ENCODE measurements around the gene MRPL20.

The MRPL20 gene

GRCh38 chr1:1434824-1435105, 27.7 kb upstream of the MRPL20 start:
- no peaks in the 10 kb centered on the region for H3K9me3 ChIP-seq (ENCODE audit: low read length)
- H3K36me3 ChIP-seq (ENCODE audit: insufficient read depth, low read length): no peaks in the 10 kb centered on the region
- no peaks in the 10 kb centered on the region for H3K79me2 ChIP-seq (ENCODE audit: insufficient read depth, low read length)
- H3K27me3 ChIP-seq (ENCODE audit: insufficient read depth, low read length): peaks cover 7% of the 10 kb centered on the region; the same call in 1 of the 2 replicates
- H3K4me2 ChIP-seq (ENCODE audit: low read length): no peak overlapping the region
- no peaks in the 10 kb centered on the region for H4K20me1 ChIP-seq (ENCODE audit: insufficient read depth, low read length)
- TF ChIP-seq CTCF (IDR thresholded peaks at IDR 0.05; ENCODE audit: low read length) (no peak), EZH2 (IDR thresholded peaks at IDR 0.05; ENCODE audit: borderline replicate concordance, low read length) (no peak)
- no peak overlapping the region for H2AFZ ChIP-seq (ENCODE audit: low read length)
- no peak overlapping the region for H3K9ac ChIP-seq (ENCODE audit: low read length)
- H3K27ac ChIP-seq (ENCODE audit: low read depth, low read length, poor library complexity, severe bottlenecking): no peak overlapping the region
- H3F3A ChIP-seq (ENCODE audit: insufficient read depth, low read length): no peaks in the 10 kb centered on the region
- no peak overlapping the region for H3K4me3 ChIP-seq (ENCODE audit: low read depth, low read length, poor library complexity, severe bottlenecking)
- no peaks in the 10 kb centered on the region for H3K4me1 ChIP-seq (ENCODE audit: insufficient read depth, low read length, severe bottlenecking)
- no peaks in the 10 kb centered on the region for H3K9me2 ChIP-seq (ENCODE audit: low read depth, low read length)

GRCh38 chr1:1434131-1434823, 27.2 kb upstream of the MRPL20 start:
- TF ChIP-seq CTCF (IDR thresholded peaks at IDR 0.05; ENCODE audit: low read length) (no peak), EZH2 (IDR thresholded peaks at IDR 0.05; ENCODE audit: borderline replicate concordance, low read length) (no peak)
- Histone ChIP-seq H3K36me3 (ENCODE audit: insufficient read depth, low read length) (no peaks in the 10 kb centered on the region), H3K27me3 (ENCODE audit: insufficient read depth, low read length) (peaks cover 7% of the 10 kb centered on the region; the same call in 1 of the 2 replicates), H4K20me1 (ENCODE audit: insufficient read depth, low read length) (no peaks in the 10 kb centered on the region), H3K79me2 (ENCODE audit: insufficient read depth, low read length) (no peaks in the 10 kb centered on the region), H3K4me1 (ENCODE audit: insufficient read depth, low read length, severe bottlenecking) (no peaks in the 10 kb centered on the region), H3K4me3 (ENCODE audit: low read depth, low read length, poor library complexity, severe bottlenecking) (no peak overlapping the region), H3K9ac (ENCODE audit: low read length) (no peak overlapping the region), H3K27ac (ENCODE audit: low read depth, low read length, poor library complexity, severe bottlenecking) (no peak overlapping the region), H3K4me2 (ENCODE audit: low read length) (no peak overlapping the region), H2AFZ (ENCODE audit: low read length) (no peak overlapping the region), H3K9me3 (ENCODE audit: low read length) (no peaks in the 10 kb centered on the region), H3K9me2 (ENCODE audit: low read depth, low read length) (no peaks in the 10 kb centered on the region), H3F3A (ENCODE audit: insufficient read depth, low read length) (no peaks in the 10 kb centered on the region)

- Histone ChIP-seq H3K27me3 (ENCODE audit: insufficient read depth, low read length) (peaks cover 7% of the 10 kb centered on the region; the same call in 1 of the 2 replicates), H3F3A (ENCODE audit: insufficient read depth, low read length) (no peaks in the 10 kb centered on the region), H3K4me1 (ENCODE audit: insufficient read depth, low read length, severe bottlenecking) (no peaks in the 10 kb centered on the region), H3K79me2 (ENCODE audit: insufficient read depth, low read length) (no peaks in the 10 kb centered on the region), H3K9ac (ENCODE audit: low read length) (no peak overlapping the region), H3K4me3 (ENCODE audit: low read depth, low read length, poor library complexity, severe bottlenecking) (no peak overlapping the region), H3K27ac (ENCODE audit: low read depth, low read length, poor library complexity, severe bottlenecking) (no peak overlapping the region), H2AFZ (ENCODE audit: low read length) (no peak overlapping the region), H3K9me2 (ENCODE audit: low read depth, low read length) (no peaks in the 10 kb centered on the region), H4K20me1 (ENCODE audit: insufficient read depth, low read length) (no peaks in the 10 kb centered on the region), H3K9me3 (ENCODE audit: low read length) (no peaks in the 10 kb centered on the region), H3K36me3 (ENCODE audit: insufficient read depth, low read length) (no peaks in the 10 kb centered on the region), H3K4me2 (ENCODE audit: low read length) (no peak overlapping the region)
- TF ChIP-seq EZH2 (IDR thresholded peaks at IDR 0.05; ENCODE audit: borderline replicate concordance, low read length) (no peak), CTCF (IDR thresholded peaks at IDR 0.05; ENCODE audit: low read length) (no peak)
Measured at GRCh38 chr1:1433804-1434130, 26.7 kb upstream of the MRPL20 start.

Data from OCI-LY1 (cell line).